Testis (tissue), 2 donors: ENCODE measurements around the gene FURIN.

Experiments used
- POLR2A ChIP-seq: fragments of 450-650 bp; IDR thresholded peaks from one replicate; pipeline ENCODE4 v1.6.1; 2017; ENCODE audit warnings: antibody characterized with exemption, mild to moderate bottlenecking, moderate library complexity
- TF ChIP-seq, protein P1 (sequence below), 3 experiments: fragments of 450-650 bp in 2 of 3; fragments of 200-600 bp in 1 of 3; sonication (generic) in 1 of 3; IDR thresholded peaks; one replicate each; pipeline ENCODE4 v1.5.1; 2016 to 2019; ENCODE audit warnings: antibody characterized with exemption in 3 of 3, mild to moderate bottlenecking in 2 of 3, moderate library complexity in 1 of 3

DNA sequence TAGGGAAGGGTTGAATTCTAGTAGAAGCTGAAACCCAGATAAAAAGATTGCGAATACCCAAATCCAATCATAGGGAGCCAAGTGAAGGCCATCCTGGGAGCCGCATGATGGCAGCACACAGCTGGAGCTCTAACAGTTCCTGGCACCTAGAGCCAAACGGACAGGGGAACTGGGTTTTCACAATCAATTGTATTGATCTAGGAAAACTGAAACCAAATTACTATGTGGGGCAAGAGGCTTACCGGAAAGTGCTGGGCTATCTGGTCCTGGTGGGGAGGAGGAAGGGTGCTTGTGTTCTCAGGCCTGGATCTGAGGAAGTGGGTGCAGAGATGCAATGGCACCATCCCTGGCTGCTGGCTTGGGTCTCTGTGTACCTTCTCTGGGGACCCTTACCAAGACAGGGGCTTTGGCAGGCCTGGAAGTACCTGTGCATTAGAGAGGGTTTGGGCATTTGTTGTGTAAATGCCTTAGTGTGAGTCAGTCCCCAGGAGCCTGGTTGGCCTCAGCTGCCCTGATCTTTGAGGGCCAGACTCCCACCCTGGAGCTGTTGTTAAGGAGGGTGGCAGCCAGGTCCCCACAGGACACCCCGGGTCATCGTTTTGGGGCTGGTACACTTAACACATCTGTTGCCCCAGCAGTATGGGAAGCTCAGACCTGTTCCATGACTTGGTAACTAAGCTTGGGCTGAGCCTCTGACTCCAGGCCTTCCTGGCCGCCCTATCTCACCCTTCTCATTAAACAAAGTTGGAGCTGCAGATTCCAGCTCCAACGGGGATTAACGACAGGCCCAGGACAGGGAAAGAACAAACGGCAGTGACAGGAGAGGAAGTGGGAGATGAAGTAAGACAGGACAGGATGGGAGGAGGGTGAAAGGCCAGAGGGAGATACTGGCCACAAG is 8.9 kb upstream of the FURIN start:
- TF ChIP-seq, protein P1, sequence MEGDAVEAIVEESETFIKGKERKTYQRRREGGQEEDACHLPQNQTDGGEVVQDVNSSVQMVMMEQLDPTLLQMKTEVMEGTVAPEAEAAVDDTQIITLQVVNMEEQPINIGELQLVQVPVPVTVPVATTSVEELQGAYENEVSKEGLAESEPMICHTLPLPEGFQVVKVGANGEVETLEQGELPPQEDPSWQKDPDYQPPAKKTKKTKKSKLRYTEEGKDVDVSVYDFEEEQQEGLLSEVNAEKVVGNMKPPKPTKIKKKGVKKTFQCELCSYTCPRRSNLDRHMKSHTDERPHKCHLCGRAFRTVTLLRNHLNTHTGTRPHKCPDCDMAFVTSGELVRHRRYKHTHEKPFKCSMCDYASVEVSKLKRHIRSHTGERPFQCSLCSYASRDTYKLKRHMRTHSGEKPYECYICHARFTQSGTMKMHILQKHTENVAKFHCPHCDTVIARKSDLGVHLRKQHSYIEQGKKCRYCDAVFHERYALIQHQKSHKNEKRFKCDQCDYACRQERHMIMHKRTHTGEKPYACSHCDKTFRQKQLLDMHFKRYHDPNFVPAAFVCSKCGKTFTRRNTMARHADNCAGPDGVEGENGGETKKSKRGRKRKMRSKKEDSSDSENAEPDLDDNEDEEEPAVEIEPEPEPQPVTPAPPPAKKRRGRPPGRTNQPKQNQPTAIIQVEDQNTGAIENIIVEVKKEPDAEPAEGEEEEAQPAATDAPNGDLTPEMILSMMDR (IDR thresholded peaks at IDR 0.05): no peak
- no peak for TF ChIP-seq POLR2A
